Measurements from ENCODE around the gene ATP11C. TPM values are rescaled to one million over a fixed set of nuclear protein-coding genes. Genes with fewer than 3 reads are reported as not detected.

Gene ATP11C
- total RNA-seq, 2 donors from 2014 or later, result 9.1 to 15.3 TPM

DNA sequence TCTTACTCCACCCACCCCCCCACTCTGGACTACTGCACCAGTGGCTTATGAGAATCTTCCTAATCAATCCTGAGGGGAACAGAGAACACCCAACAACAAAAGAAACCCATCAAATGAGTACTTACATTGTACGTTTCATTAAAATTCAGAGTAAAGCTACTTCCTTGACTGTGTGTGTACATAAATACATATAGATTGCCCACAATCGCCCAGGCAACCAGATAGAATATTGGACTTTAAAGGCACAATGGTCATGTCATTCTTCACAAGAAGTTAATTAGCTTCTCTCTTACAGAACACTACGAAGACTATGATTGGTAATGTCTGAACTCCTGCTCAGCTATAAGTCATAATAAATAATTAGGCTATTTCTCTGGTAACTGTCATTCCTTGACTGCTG, 12.2 kb upstream of the ATP11C start:
- no peak for DNase-seq
- Histone ChIP-seq H3K9me3 (no peaks in the 10 kb centered on the region), H3K4me1 (no peaks in the 10 kb centered on the region), H3K4me3 (no peak overlapping the region), H3K27me3 (no peaks in the 10 kb centered on the region), H3K27ac (no peak overlapping the region), H3K36me3 (no peaks in the 10 kb centered on the region), H3K9ac (ENCODE audit: low read depth in 2 of 2, low read length in 2 of 2) (no peak overlapping the region)
- intact Hi-C loops (cut with DNase I), result no loop called here
- TF ChIP-seq, protein P1, sequence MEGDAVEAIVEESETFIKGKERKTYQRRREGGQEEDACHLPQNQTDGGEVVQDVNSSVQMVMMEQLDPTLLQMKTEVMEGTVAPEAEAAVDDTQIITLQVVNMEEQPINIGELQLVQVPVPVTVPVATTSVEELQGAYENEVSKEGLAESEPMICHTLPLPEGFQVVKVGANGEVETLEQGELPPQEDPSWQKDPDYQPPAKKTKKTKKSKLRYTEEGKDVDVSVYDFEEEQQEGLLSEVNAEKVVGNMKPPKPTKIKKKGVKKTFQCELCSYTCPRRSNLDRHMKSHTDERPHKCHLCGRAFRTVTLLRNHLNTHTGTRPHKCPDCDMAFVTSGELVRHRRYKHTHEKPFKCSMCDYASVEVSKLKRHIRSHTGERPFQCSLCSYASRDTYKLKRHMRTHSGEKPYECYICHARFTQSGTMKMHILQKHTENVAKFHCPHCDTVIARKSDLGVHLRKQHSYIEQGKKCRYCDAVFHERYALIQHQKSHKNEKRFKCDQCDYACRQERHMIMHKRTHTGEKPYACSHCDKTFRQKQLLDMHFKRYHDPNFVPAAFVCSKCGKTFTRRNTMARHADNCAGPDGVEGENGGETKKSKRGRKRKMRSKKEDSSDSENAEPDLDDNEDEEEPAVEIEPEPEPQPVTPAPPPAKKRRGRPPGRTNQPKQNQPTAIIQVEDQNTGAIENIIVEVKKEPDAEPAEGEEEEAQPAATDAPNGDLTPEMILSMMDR (IDR thresholded peaks at IDR 0.05), result no peak

DNA sequence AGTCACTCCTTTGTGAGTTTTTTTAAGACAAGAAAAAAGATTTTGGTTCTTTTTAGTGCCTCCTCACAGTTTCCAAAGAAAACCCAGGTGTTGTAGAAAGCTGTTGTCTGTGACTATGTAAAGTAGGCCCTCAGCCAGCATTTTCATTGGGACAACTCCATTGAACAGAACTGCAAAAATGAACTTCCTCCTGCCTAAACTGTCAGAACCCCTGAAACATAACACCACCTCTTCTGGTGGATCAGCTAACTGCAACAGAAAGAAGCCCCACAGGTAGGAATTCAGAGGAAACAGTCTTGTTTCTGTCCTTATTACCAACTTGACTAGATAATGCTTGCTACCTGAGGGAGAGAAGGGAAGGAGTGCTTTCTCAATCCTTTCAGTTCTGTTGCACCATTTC, 3.4 kb upstream of the ATP11C start:
- intact Hi-C loops (cut with DNase I), result loop anchor here (10.0 kb wide), 1 partner anchor 101 kb away; no protein-coding TSS in a partner anchor
- no peak overlapping the region for H3K4me3 ChIP-seq
- H3K9me3 ChIP-seq, result no peaks in the 10 kb centered on the region
- H3K27ac ChIP-seq, result no peak overlapping the region
- H3K9ac ChIP-seq (ENCODE audit: low read depth in 2 of 2, low read length in 2 of 2), result no peak overlapping the region
- no peaks in the 10 kb centered on the region for H3K27me3 ChIP-seq
- TF ChIP-seq, protein P1 (IDR thresholded peaks at IDR 0.05), result no peak
- H3K4me1 ChIP-seq, result no peaks in the 10 kb centered on the region
- no peaks in the 10 kb centered on the region for H3K36me3 ChIP-seq
- DNase-seq, result no peak

DNA sequence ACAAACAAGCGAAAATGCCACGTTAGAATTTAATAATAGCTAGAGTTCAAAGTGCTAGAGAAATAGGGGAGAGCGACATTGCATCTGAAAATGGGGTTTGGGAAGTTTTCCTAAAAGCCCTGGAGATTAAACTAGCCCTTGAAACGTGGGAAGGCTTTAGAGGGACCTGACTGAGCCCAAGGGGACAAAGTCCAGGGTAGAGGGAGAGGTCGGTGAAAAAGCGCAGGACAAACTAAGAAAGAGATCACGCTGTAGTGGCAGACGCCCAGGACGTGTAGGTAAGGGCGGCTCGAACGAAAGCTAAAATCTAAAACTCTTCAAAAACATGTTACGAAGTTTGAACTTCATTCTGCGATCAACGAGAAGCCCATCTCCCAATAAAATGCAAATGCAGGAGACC, 1.1 kb upstream of the ATP11C start:
- TF ChIP-seq, protein P1 (IDR thresholded peaks at IDR 0.05), result no peak
- H3K4me1 ChIP-seq, result no peaks in the 10 kb centered on the region
- peak overlapping the region; percentile 44 to 78 for H3K9ac ChIP-seq (ENCODE audit: low read depth in 2 of 2, low read length in 2 of 2)
- no peaks in the 10 kb centered on the region for H3K36me3 ChIP-seq
- intact Hi-C loops (cut with DNase I), result loop anchor here (10.0 kb wide), 1 partner anchor 99 kb away; no protein-coding TSS in a partner anchor
- H3K27me3 ChIP-seq, result no peaks in the 10 kb centered on the region
- peak; percentile 53 for DNase-seq
- H3K27ac ChIP-seq, result peak overlapping the region; percentile 98
- H3K9me3 ChIP-seq, result no peaks in the 10 kb centered on the region
- peak overlapping the region; percentile 61 for H3K4me3 ChIP-seq

DNA sequence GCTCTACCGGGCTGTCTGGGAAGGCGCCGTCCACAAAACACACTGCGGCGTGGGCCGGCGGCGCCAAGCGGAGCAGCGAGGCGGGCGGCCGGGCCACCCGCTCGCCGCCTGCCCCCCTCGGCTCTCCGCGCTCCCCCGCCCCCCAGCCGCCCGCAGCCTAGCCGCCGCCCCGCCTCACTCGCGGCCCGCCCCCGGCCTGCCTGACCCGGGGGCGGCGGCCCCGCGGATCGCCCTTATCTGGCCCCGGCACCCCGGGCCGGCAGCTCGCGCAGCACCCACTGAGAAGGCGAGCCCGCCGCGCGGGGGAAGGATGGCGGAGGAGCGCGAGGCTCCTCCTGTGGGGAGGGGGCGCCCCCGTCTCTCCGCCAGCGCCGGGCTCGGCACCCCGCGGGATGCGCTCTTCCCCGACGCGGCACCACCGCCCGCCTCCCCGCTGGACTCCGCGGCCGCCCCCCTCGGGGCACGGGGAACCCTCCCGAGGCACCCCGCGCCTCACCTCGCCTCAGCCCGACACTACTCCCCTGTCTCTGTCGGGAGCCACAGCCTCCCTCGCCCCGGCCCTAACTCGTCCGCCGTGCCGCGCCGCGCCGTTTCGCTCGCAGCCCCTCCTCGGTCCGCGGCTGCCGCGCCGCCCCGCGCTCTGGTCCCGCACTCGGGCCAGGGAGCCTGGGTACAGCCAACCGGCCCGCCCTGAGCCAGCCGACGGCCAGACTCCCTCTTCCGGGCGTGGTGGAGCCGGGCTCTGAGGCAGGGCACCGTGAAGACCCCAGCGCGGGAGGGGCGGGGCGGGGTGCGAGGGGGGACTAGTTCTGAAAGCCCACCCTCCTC, 566 bp downstream of the ATP11C start:
- no peaks in the 10 kb centered on the region for H3K4me1 ChIP-seq
- peak overlapping the region; percentile 61 for H3K4me3 ChIP-seq
- peak; percentile 47 for DNase-seq
- TF ChIP-seq, protein P1 (IDR thresholded peaks at IDR 0.05), result no peak
- peak overlapping the region; percentile 60 to 94 for H3K9ac ChIP-seq (ENCODE audit: low read depth in 2 of 2, low read length in 2 of 2)
- H3K27ac ChIP-seq, result peak overlapping the region; percentile 98
- intact Hi-C loops (cut with DNase I), result loop anchor here (10.0 kb wide), 1 partner anchor 97 kb away; no protein-coding TSS in a partner anchor
- no peaks in the 10 kb centered on the region for H3K36me3 ChIP-seq
- no peaks in the 10 kb centered on the region for H3K9me3 ChIP-seq
- H3K27me3 ChIP-seq, result no peaks in the 10 kb centered on the region

DNA sequence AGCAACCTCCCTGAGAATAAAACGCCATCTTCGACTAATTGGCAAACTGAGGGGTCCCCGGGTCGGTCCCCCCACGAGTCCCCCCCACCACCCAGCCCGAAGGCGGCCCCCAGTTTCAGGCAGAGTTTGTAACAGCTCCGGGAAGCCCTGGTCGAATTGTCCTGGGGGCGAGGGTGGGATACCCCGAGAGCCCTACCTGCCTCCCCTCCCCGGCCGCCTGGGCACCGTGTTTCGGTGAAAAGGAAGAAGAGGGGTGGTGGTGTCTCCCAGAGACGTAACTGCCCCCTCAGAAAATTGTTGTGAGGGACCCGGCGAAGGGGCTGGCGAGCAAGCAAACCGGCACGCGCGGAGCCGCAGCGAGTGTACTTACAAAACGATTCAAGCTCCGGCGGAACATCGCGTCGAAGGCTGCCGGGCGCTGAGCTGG, 1.2 kb downstream of the ATP11C start:
- Histone ChIP-seq H3K27me3 (no peaks in the 10 kb centered on the region), H3K27ac (peak overlapping the region; percentile 35), H3K9ac (ENCODE audit: low read depth in 2 of 2, low read length in 2 of 2) (peak overlapping the region; percentile 35 to 60), H3K9me3 (no peaks in the 10 kb centered on the region), H3K4me3 (peak overlapping the region; percentile 61), H3K36me3 (no peaks in the 10 kb centered on the region), H3K4me1 (no peaks in the 10 kb centered on the region)
- TF ChIP-seq, protein P1 (IDR thresholded peaks at IDR 0.05), result no peak
- no peak for DNase-seq
- intact Hi-C loops (cut with DNase I), result loop anchor here (10.0 kb wide), 1 partner anchor 97 kb away; no protein-coding TSS in a partner anchor

All from colonic mucosa (tissue), 4 donors.